K562 (cell line): Measurements from ENCODE around the gene LRP1. TPM values are rescaled to one million over a fixed set of nuclear protein-coding genes. Genes with fewer than 3 reads are reported as not detected.

ENCODE experiments used
- MCM5 ChIP-seq: fragments of 450-650 bp; IDR thresholded peaks from 2 replicates; pipeline ENCODE4 v1.6.1; 2016; ENCODE audit warnings: low read depth
- POU5F1 ChIP-seq: fragments of 150-350 bp; IDR thresholded peaks from 2 replicates; pipeline ENCODE4 v1.6.1; 2014; ENCODE audit warnings: borderline replicate concordance, low read length, low read depth, mild to moderate bottlenecking; ENCODE audit not compliant: partially characterized antibody
- polyA plus RNA-seq, 8 experiments: library from polyadenylated mRNA; depleted of rRNA in 4 of 8; stranded (reverse) in 5 of 8; unstranded in 3 of 8; fragments of >200 nt; fragmentation: Nextera tagmentation in 2 of 8; fragmentation: Illumina TruSeq in 1 of 8; extraction: Ambion mirVana in 2 of 8; extraction: Trizol in 1 of 8; gene quantifications; 2 replicates each; pipeline versions ENCODE4 v1.2.1 to v1.2.3, GENCODE V29; 2011 to 2014; ENCODE audit warnings: inconsistent platforms in 1 of 8, missing spikeins in 1 of 8
- total RNA-seq, 7 experiments: library from RNA; depleted of rRNA in 6 of 7; stranded (reverse); fragments of >200 nt in 6 of 7; fragmentation: Illumina TruSeq in 2 of 7; extraction: Trizol in 2 of 7; gene quantifications; 2 replicates each; pipeline versions ENCODE4 v1.2.1 to v1.2.3, GENCODE V29; 2011 to 2021; ENCODE audit warnings: low replicate concordance in 1 of 7
- TF ChIP-seq, protein P1 (sequence below): fragments of 450-650 bp; IDR thresholded peaks from 2 replicates; pipeline ENCODE4 v1.6.1; 2016; ENCODE audit warnings: low read depth
- TF ChIP-seq, protein P2 (sequence below): IDR thresholded peaks from 2 replicates; pipeline ENCODE4 v1.6.1; 2014; ENCODE audit warnings: antibody characterized with exemption

Gene LRP1
- total and polyA plus RNA-seq, 9 of the 15 experiments (the other 6 are each of a cell fraction or from before 2014, with no cell fraction given) = 0.04 to 0.64 (median 0.19) TPM; not detected in 2

- TF ChIP-seq, protein P1, sequence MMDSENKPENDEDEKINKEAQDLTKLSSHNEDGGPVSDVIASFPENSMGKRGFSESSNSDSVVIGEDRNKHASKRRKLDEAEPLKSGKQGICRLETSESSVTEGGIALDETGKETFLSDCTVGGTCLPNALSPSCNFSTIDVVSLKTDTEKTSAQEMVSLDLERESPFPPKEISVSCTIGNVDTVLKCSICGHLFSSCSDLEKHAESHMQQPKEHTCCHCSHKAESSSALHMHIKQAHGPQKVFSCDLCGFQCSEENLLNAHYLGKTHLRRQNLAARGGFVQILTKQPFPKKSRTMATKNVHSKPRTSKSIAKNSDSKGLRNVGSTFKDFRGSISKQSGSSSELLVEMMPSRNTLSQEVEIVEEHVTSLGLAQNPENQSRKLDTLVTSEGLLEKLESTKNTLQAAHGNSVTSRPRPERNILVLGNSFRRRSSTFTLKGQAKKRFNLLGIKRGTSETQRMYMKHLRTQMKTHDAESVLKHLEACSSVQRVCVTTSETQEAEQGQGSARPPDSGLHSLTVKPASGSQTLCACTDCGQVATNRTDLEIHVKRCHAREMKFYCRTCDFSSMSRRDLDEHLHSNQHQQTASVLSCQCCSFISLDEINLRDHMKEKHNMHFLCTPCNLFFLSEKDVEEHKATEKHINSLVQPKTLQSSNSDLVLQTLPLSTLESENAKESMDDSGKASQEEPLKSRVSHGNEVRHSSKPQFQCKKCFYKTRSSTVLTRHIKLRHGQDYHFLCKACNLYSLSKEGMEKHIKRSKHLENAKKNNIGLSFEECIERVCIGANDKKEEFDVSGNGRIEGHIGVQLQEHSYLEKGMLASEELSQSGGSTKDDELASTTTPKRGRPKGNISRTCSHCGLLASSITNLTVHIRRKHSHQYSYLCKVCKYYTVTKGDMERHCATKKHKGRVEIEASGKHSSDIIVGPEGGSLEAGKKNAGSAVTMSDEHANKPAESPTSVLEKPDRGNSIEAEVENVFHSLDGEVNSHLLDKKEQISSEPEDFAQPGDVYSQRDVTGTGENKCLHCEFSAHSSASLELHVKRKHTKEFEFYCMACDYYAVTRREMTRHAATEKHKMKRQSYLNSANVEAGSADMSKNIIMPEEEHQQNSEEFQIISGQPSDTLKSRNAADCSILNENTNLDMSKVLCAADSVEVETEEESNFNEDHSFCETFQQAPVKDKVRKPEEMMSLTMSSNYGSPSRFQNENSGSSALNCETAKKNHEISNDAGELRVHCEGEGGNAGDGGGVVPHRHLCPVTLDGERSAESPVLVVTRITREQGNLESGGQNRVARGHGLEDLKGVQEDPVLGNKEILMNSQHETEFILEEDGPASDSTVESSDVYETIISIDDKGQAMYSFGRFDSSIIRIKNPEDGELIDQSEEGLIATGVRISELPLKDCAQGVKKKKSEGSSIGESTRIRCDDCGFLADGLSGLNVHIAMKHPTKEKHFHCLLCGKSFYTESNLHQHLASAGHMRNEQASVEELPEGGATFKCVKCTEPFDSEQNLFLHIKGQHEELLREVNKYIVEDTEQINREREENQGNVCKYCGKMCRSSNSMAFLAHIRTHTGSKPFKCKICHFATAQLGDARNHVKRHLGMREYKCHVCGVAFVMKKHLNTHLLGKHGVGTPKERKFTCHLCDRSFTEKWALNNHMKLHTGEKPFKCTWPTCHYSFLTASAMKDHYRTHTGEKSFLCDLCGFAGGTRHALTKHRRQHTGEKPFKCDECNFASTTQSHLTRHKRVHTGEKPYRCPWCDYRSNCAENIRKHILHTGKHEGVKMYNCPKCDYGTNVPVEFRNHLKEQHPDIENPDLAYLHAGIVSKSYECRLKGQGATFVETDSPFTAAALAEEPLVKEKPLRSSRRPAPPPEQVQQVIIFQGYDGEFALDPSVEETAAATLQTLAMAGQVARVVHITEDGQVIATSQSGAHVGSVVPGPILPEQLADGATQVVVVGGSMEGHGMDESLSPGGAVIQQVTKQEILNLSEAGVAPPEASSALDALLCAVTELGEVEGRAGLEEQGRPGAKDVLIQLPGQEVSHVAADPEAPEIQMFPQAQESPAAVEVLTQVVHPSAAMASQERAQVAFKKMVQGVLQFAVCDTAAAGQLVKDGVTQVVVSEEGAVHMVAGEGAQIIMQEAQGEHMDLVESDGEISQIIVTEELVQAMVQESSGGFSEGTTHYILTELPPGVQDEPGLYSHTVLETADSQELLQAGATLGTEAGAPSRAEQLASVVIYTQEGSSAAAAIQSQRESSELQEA = no peak
- TF ChIP-seq POU5F1 (no peak), MCM5 (no peak)
- TF ChIP-seq, protein P2, sequence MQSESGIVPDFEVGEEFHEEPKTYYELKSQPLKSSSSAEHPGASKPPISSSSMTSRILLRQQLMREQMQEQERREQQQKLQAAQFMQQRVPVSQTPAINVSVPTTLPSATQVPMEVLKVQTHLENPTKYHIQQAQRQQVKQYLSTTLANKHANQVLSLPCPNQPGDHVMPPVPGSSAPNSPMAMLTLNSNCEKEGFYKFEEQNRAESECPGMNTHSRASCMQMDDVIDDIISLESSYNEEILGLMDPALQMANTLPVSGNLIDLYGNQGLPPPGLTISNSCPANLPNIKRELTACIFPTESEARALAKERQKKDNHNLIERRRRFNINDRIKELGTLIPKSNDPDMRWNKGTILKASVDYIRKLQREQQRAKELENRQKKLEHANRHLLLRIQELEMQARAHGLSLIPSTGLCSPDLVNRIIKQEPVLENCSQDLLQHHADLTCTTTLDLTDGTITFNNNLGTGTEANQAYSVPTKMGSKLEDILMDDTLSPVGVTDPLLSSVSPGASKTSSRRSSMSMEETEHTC = no peak
Observed at GRCh38 chr12:57087691-57088353, 40.5 kb upstream of the LRP1 start (continued).
